K562 treated with DMSO at 1 percent for 4 hours (cell line): ENCODE results near the gene MBD3. TPM values are rescaled to one million over a fixed set of nuclear protein-coding genes. Genes with fewer than 3 reads are reported as not detected.

ENCODE experiments used
- total RNA-seq: library from RNA; unstranded; fragments of 300-600 nt; gene quantifications from 2 replicates; pipeline ENCODE4 v1.2.3, GENCODE V29; 2022; ENCODE audit not compliant: insufficient read depth

Gene MBD3
- 102 and 118 TPM in 2 replicates for total RNA-seq

GRCh38 chr19:1592755-1593500 is at the start of gene MBD3:
TSS of gene MBD3 (minus strand) at chr19:1592865. CDS start at chr19:1592631, 234 bp downstream.

GRCh38 chr19:1605236-1606137 is 12.8 kb upstream of the MBD3 start, which contains the start of gene UQCR11:
TSS of gene UQCR11 (minus strand) at chr19:1605462. CDS start at chr19:1605409, 53 bp downstream.

GRCh38 chr19:1568320-1569019 is 24.2 kb downstream of the MBD3 start, which contains the start of gene MEX3D:
TSS of gene MEX3D (minus strand) at chr19:1568325. CDS start at chr19:1568058, 267 bp downstream.

Other genes with a start within 250 kb of the MBD3 start
- gene NDUFS7, start 209.0 kb downstream of the MBD3 start, total RNA-seq: 317 and 328 TPM in 2 replicates
- 44.1 and 45.1 TPM in 2 replicates for gene GAMT, start 191.3 kb downstream of the MBD3 start, total RNA-seq
- 151 and 156 TPM in 2 replicates for gene DAZAP1, start 185.3 kb downstream of the MBD3 start, total RNA-seq
- gene RPS15, start 154.5 kb downstream of the MBD3 start, total RNA-seq: 5,479 and 5,587 TPM in 2 replicates
- 0.83 and 1.6 TPM in 2 replicates for gene APC2, start 142.7 kb downstream of the MBD3 start, total RNA-seq
- gene C19orf25, start 113.7 kb downstream of the MBD3 start, total RNA-seq: 37.9 and 47.6 TPM in 2 replicates
- 1.6 and 3.1 TPM in 2 replicates for gene PCSK4, start 102.5 kb downstream of the MBD3 start, total RNA-seq
- gene REEP6, start 101.7 kb downstream of the MBD3 start, total RNA-seq: 47.8 and 52.4 TPM in 2 replicates
- gene ADAMTSL5, start 79.8 kb downstream of the MBD3 start, total RNA-seq: 6.2 and 15.4 TPM in 2 replicates
- gene PLK5, start 68.8 kb downstream of the MBD3 start, total RNA-seq: not detected in 2 replicates
- gene MEX3D, start 24.5 kb downstream of the MBD3 start, total RNA-seq: 35.2 and 40.6 TPM in 2 replicates
- gene UQCR11, start 12.6 kb upstream of the MBD3 start, total RNA-seq: 79.6 and 82.3 TPM in 2 replicates
- 91.0 and 114 TPM in 2 replicates for gene TCF3, start 59.8 kb upstream of the MBD3 start, total RNA-seq
- gene ONECUT3, start 160.6 kb upstream of the MBD3 start, total RNA-seq: not detected in 2 replicates
- 2.9 and 3.1 TPM in 2 replicates for gene ATP8B3, start 219.4 kb upstream of the MBD3 start, total RNA-seq